ENCODE measurements around the gene ANGPT4.

The ANGPT4 gene

DNA sequence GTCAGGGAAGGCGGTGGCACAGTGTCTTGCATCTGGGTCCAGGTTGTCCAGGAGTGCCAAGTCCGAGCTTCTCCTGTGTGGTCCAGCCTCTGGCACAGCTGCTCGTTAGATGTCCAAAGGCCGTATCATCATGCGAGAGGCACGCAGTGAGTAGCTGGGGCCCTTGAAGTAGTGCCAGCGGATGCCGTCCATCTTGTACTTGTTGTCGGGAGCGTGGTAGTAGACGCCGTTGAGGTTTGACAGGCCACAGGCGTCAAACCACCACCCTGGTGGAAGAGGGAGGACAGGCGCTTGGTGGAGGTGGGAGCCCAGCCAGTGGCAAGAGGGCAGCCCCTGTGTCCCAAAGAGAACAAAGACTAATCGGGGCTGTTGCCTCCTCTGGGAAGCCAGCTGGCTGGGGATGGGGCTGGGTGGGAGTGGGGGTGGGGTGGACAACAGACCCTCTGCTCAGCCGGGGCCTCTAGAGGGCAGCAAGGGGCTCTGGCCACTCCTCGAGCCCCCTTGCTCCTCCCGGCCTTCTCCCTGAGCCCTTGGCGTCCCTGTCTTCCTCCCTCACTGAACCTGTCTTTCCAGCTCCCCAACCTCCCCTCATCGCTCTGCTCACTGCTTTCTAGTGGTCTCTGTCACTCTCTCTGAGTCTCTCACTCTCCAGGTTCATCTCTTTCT is 43.1 kb downstream of the ANGPT4 start:
- TF ChIP-seq TAF1 (IDR thresholded peaks at IDR 0.05; ENCODE audit: low read depth, low read length) (no peak), POLR2AphosphoS5 (IDR thresholded peaks at IDR 0.05; ENCODE audit: low read depth, low read length) (no peak), PAX5 (IDR thresholded peaks at IDR 0.05; ENCODE audit: insufficient read depth, low read length, severe bottlenecking) (no peak), POLR2A (IDR thresholded peaks at IDR 0.05; ENCODE audit: low read depth, low read length) (no peak), POU2F2 (IDR thresholded peaks at IDR 0.05; ENCODE audit: low read depth, low read length) (no peak), SPI1 (IDR thresholded peaks at IDR 0.05; ENCODE audit: low read depth, low read length) (no peak)
- DNase-seq (ENCODE audit: insufficient read length, low spot score), result no peak
- no peak for FAIRE-seq

DNA sequence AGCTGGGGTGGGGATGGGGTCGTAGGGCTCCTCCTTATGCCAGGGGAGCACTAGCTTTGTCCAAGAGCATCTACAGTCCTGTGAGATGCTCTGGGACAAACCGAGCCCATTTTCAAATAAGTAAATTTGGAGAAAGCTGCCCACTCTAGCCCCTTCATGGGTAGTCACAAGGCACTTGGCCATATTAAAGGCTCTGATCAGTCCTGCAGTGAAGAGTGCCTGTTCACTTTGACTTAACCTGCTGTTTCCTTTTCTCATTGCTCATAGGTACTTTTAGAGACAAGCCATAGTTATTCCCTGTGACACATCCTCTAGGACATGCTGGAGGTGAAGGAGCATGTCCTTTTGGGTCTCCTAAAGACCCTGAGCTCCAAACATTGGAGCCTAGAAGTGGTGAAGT is 44.2 kb downstream of the ANGPT4 start:
- DNase-seq (ENCODE audit: insufficient read length, low spot score) (no peak), FAIRE-seq (no peak)

DNA sequence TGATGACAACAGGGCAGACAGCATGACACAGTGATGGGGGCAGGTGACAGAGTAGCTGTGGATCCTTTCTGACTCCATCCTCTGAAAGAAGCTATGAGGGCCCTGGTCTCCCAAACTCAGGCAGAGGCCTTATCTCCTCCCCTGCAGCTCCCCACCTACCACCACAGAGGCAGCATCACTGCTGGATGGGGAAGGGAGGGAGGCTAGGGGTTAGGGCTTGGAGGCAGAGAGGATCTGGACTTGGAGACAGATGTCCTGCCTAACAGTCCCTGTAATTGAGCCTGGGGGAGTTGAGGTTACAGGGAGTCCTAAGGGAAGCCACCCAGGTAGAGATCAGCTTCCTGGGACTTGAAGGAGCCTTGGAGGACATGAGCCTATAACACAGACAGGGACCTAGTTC is 44.7 kb downstream of the ANGPT4 start:
- DNase-seq (ENCODE audit: insufficient read length, low spot score) (no peak), FAIRE-seq (no peak)
- TF ChIP-seq SPI1 (IDR thresholded peaks at IDR 0.05; ENCODE audit: low read depth, low read length) (no peak), POLR2AphosphoS5 (IDR thresholded peaks at IDR 0.05; ENCODE audit: low read depth, low read length) (no peak), TAF1 (IDR thresholded peaks at IDR 0.05; ENCODE audit: low read depth, low read length) (no peak), POU2F2 (IDR thresholded peaks at IDR 0.05; ENCODE audit: low read depth, low read length) (no peak), PAX5 (IDR thresholded peaks at IDR 0.05; ENCODE audit: insufficient read depth, low read length, severe bottlenecking) (no peak), POLR2A (IDR thresholded peaks at IDR 0.05; ENCODE audit: low read depth, low read length) (no peak)

More for the DNA sequence above, 44.2 kb downstream of the ANGPT4 start:
- TF ChIP-seq POU2F2 (IDR thresholded peaks at IDR 0.05; ENCODE audit: low read depth, low read length) (no peak), POLR2AphosphoS5 (IDR thresholded peaks at IDR 0.05; ENCODE audit: low read depth, low read length) (no peak), TAF1 (IDR thresholded peaks at IDR 0.05; ENCODE audit: low read depth, low read length) (no peak)

DNA sequence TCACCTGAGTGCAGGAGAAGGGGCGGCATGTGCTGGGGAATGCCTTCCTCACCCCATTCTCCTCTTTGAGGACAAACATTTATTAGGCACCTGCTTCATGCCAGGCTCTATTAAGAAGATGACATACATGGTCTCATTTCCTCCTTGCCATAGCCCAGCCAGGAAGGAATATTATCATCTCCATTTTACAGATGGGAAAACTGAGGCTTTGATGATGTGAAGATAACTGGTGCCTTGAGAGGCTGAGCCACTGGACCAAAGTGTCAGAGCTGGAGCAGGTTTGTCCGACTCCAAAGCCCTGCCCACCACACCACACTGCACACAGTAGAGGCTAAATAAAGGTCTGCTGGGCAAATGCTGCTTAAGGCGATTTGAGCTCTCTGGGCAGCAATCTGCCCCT is 45.4 kb downstream of the ANGPT4 start:
- no peak for FAIRE-seq
- TF ChIP-seq POU2F2 (IDR thresholded peaks at IDR 0.05; ENCODE audit: low read depth, low read length) (no peak), POLR2A (IDR thresholded peaks at IDR 0.05; ENCODE audit: low read depth, low read length) (no peak), TAF1 (IDR thresholded peaks at IDR 0.05; ENCODE audit: low read depth, low read length) (no peak), PAX5 (IDR thresholded peaks at IDR 0.05; ENCODE audit: insufficient read depth, low read length, severe bottlenecking) (no peak), SPI1 (IDR thresholded peaks at IDR 0.05; ENCODE audit: low read depth, low read length) (no peak), POLR2AphosphoS5 (IDR thresholded peaks at IDR 0.05; ENCODE audit: low read depth, low read length) (no peak)
- DNase-seq (ENCODE audit: insufficient read length, low spot score), result no peak

DNA sequence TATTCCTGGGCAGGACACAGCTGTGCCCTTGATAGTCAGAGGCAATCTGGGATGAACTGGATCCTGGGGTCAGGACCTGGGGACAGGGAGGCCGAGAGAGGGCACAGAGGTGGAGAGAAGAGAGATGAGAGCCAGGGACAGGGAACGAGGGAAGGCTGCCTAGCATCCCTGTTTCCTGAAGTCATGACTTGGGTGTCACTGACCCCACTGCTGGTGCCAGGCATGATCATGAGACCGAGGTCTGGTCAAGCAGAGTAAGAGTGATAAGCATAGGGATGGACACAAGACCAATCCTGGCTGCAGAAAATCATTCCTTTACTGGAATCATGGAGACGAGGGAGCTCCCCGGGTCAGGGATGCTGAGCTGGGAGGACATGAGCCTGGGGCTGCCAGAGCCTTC is 46.5 kb downstream of the ANGPT4 start:
- no peak for FAIRE-seq
- TF ChIP-seq SPI1 (IDR thresholded peaks at IDR 0.05; ENCODE audit: low read depth, low read length) (no peak), POLR2A (IDR thresholded peaks at IDR 0.05; ENCODE audit: low read depth, low read length) (no peak), PAX5 (IDR thresholded peaks at IDR 0.05; ENCODE audit: insufficient read depth, low read length, severe bottlenecking) (no peak), TAF1 (IDR thresholded peaks at IDR 0.05; ENCODE audit: low read depth, low read length) (no peak)
- DNase-seq (ENCODE audit: insufficient read length, low spot score), result no peak

DNA sequence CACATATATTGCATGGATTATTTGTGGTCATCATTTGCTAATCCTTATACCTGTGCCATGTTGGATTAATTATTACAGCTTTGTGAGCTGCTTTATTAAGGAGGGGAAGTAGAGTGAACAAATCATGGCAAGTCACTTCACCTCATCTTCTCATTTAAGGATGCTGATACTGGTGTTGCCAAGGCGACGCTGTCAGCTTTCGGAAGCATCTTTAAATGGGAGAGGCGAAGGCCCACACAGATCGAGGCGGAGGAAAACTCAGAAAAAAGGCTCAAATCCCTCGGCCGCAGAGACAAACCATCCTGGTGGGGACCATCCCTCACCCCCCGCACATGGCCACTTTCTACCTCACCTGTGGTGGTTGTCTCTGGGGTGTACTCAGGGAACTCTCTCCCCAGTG is 47.9 kb downstream of the ANGPT4 start:
- no peak for DNase-seq (ENCODE audit: insufficient read length, low spot score)
- no peak for TF ChIP-seq PAX5 (IDR thresholded peaks at IDR 0.05; ENCODE audit: insufficient read depth, low read length, severe bottlenecking)
- no peak for TF ChIP-seq POLR2AphosphoS5 (IDR thresholded peaks at IDR 0.05; ENCODE audit: low read depth, low read length)
- no peak for TF ChIP-seq POU2F2 (IDR thresholded peaks at IDR 0.05; ENCODE audit: low read depth, low read length)
- TF ChIP-seq TAF1 (IDR thresholded peaks at IDR 0.05; ENCODE audit: low read depth, low read length), result no peak
- no peak for TF ChIP-seq POLR2A (IDR thresholded peaks at IDR 0.05; ENCODE audit: low read depth, low read length)
- TF ChIP-seq SPI1 (IDR thresholded peaks at IDR 0.05; ENCODE audit: low read depth, low read length), result no peak
- no peak for FAIRE-seq

DNA sequence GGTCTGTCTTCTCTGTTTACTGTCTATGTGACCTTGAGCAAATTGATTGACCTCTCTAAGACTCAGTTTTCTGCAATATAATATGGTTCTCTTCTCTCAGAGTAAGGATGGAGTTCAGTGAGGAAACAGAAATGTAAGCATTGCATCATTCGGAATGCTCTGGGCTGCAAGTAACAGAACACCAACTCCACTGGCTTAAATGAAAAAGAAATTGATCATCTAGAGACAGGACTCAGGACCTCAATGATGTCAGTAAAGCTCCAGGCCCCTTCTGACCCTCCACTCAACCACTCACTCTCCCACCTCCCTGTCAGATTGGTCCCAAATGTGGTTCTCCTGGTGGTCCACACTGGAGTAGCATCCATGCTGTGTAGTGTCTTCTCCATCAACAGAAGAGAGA is 50.7 kb downstream of the ANGPT4 start:
- no peak for TF ChIP-seq POLR2A (IDR thresholded peaks at IDR 0.05; ENCODE audit: low read depth, low read length)
- no peak for TF ChIP-seq TAF1 (IDR thresholded peaks at IDR 0.05; ENCODE audit: low read depth, low read length)
- TF ChIP-seq SPI1 (IDR thresholded peaks at IDR 0.05; ENCODE audit: low read depth, low read length), result no peak
- no peak for TF ChIP-seq POU2F2 (IDR thresholded peaks at IDR 0.05; ENCODE audit: low read depth, low read length)
- TF ChIP-seq PAX5 (IDR thresholded peaks at IDR 0.05; ENCODE audit: insufficient read depth, low read length, severe bottlenecking), result no peak
- no peak for TF ChIP-seq POLR2AphosphoS5 (IDR thresholded peaks at IDR 0.05; ENCODE audit: low read depth, low read length)
- FAIRE-seq, result no peak
- DNase-seq (ENCODE audit: insufficient read length, low spot score), result no peak

DNA sequence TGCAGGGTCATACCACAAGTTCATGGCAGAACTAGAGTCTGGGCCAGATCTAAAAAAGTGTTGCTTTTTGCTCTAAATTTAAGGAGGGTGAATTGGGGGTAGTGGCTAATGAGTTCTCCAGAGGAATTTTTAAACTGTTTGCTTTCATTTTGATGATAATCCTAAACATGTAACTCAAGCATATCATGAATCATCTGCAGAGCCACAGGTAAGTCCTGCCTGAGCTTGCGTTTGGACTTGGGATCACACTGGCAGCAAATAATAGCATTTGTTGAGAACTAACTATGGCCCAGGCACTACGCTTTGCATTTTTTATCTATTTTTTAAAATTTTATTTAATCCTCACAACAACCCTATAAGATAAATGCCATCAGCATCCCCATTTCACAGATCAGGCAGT is 55.2 kb downstream of the ANGPT4 start:
- DNase-seq (ENCODE audit: insufficient read length, low spot score), result no peak
- no peak for FAIRE-seq
- TF ChIP-seq POLR2AphosphoS5 (IDR thresholded peaks at IDR 0.05; ENCODE audit: low read depth, low read length) (no peak), POU2F2 (IDR thresholded peaks at IDR 0.05; ENCODE audit: low read depth, low read length) (no peak), TAF1 (IDR thresholded peaks at IDR 0.05; ENCODE audit: low read depth, low read length) (no peak), PAX5 (IDR thresholded peaks at IDR 0.05; ENCODE audit: insufficient read depth, low read length, severe bottlenecking) (no peak), SPI1 (IDR thresholded peaks at IDR 0.05; ENCODE audit: low read depth, low read length) (no peak), POLR2A (IDR thresholded peaks at IDR 0.05; ENCODE audit: low read depth, low read length) (no peak)

DNA sequence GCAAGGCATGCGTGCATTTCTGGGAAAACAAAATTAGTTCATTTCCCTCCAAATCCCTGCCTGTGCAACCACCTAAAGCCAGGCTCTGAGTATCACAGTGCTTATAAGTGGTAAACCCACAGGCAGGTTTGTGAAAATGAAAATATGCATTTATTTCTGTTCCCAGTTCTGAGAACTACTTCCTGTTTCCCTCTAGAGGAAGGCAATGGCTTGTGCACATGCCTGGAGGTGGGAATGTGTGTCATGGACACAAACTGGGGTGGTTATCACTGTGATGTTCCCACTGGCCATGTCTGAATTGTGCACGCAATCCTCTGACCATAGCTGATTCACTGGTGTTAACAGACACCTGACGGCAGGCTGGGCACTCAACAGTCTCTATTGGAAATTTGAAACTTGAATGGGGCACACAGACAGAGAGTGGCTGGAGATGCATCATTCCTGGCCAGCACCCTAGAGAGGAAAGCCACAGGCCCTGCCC is 56.3 kb downstream of the ANGPT4 start:
- FAIRE-seq (no peak), DNase-seq (ENCODE audit: insufficient read length, low spot score) (no peak)
- TF ChIP-seq TAF1 (IDR thresholded peaks at IDR 0.05; ENCODE audit: low read depth, low read length) (no peak), POU2F2 (IDR thresholded peaks at IDR 0.05; ENCODE audit: low read depth, low read length) (no peak), POLR2A (IDR thresholded peaks at IDR 0.05; ENCODE audit: low read depth, low read length) (no peak)

DNA sequence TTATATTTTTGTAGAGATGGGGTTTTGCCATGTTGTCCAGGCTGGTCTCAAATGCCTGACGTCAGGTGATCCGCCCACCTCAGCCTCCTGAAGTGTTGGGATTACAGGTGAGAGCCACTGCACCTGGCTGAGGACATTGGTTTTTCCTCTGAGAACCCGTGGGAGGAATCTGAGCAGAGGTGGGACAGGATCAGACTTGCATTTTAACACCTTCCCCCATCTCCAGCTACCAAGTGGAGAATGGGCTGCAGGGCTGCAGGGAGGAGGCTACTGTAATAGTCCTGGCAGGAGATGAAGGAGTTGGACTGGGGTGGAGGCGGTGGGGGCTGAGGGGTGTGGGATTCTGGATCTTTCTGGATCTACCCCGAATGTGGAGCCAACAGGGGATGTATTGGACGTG is 58.1 kb downstream of the ANGPT4 start:
- DNase-seq (ENCODE audit: insufficient read length, low spot score), result no peak
- no peak for FAIRE-seq
- TF ChIP-seq PAX5 (IDR thresholded peaks at IDR 0.05; ENCODE audit: insufficient read depth, low read length, severe bottlenecking) (no peak), TAF1 (IDR thresholded peaks at IDR 0.05; ENCODE audit: low read depth, low read length) (no peak), POLR2A (IDR thresholded peaks at IDR 0.05; ENCODE audit: low read depth, low read length) (no peak), POU2F2 (IDR thresholded peaks at IDR 0.05; ENCODE audit: low read depth, low read length) (no peak), POLR2AphosphoS5 (IDR thresholded peaks at IDR 0.05; ENCODE audit: low read depth, low read length) (no peak), SPI1 (IDR thresholded peaks at IDR 0.05; ENCODE audit: low read depth, low read length) (no peak)
